GM21723 (cell line): ENCODE measurements around the gene TMTC2.
"Not testable (repeated sequence)": the region's sequence is repeated elsewhere in the genome, so short reads cannot be mapped to it uniquely, and the experiment has no call there.

ENCODE experiments used
- ATAC-seq: cut with Tn5 transposase; IDR thresholded peaks from one replicate; pipeline ENCODE4 v1.9.1; 2021; ENCODE audit warnings: mild to moderate bottlenecking, moderate library complexity; ENCODE audit not compliant: unreplicated experiment

Gene TMTC2

GRCh38 chr12:82723093-82723492 is 36.4 kb downstream of the TMTC2 start:
- ATAC-seq = no peak

GRCh38 chr12:82723891-82724290 is 37.2 kb downstream of the TMTC2 start:
- ATAC-seq = no peak

- no peak for ATAC-seq
These were observed 39.0 kb downstream of the TMTC2 start for GRCh38 chr12:82725741-82726140.

- no peak for ATAC-seq
These were observed 41.2 kb downstream of the TMTC2 start for GRCh38 chr12:82727886-82728285.

- ATAC-seq = no peak
These were observed 42.0 kb downstream of the TMTC2 start for GRCh38 chr12:82728710-82729109.

GRCh38 chr12:82730953-82731459 is 44.3 kb downstream of the TMTC2 start:
- ATAC-seq = no peak

- no peak for ATAC-seq
These were observed 53.7 kb downstream of the TMTC2 start for GRCh38 chr12:82740129-82741000.

- no peak for ATAC-seq
These were observed 58.5 kb downstream of the TMTC2 start for GRCh38 chr12:82745063-82745674.

- no peak for ATAC-seq
These were observed 59.1 kb downstream of the TMTC2 start for GRCh38 chr12:82745807-82746206.

GRCh38 chr12:82746668-82747067 is 60.0 kb downstream of the TMTC2 start:
- no peak for ATAC-seq

GRCh38 chr12:82749015-82749414 is 62.3 kb downstream of the TMTC2 start:
- no peak for ATAC-seq

GRCh38 chr12:82754856-82755255 is 68.2 kb downstream of the TMTC2 start:
- no peak for ATAC-seq

- ATAC-seq = no peak
These were observed 69.6 kb downstream of the TMTC2 start for GRCh38 chr12:82756303-82756702.

- ATAC-seq = no peak
These were observed 70.4 kb downstream of the TMTC2 start for GRCh38 chr12:82757059-82757458.

- no peak for ATAC-seq
These were observed 71.0 kb downstream of the TMTC2 start for GRCh38 chr12:82757656-82758055.

- ATAC-seq = no peak
These were observed 72.1 kb downstream of the TMTC2 start for GRCh38 chr12:82758749-82759330.

- ATAC-seq = no peak
These were observed 73.7 kb downstream of the TMTC2 start for GRCh38 chr12:82760423-82760822.

GRCh38 chr12:82765206-82765605 is 78.5 kb downstream of the TMTC2 start:
- not testable (repeated sequence) for ATAC-seq

- ATAC-seq = no peak
These were observed 79.4 kb downstream of the TMTC2 start for GRCh38 chr12:82765971-82766705.

GRCh38 chr12:82774666-82775065 is 88.0 kb downstream of the TMTC2 start:
- ATAC-seq = no peak

- no peak for ATAC-seq
These were observed 93.8 kb downstream of the TMTC2 start for GRCh38 chr12:82780517-82780916.
